Omental fat pad (tissue), 4 donors: ENCODE data around the gene GALNT10. TPM values are rescaled to one million over a fixed set of nuclear protein-coding genes. Genes with fewer than 3 reads are reported as not detected.

Experiments used
- ATAC-seq: fragments of 150-250 bp; one replicate; pipeline ENCODE4 v1.9.1; 2016; ENCODE audit warnings: mild to moderate bottlenecking, moderate library complexity; ENCODE audit not compliant: low FRiP score
- DNase-seq: peaks from one replicate; pipeline ENCODE4 v3.0.0-alpha.2; 2019; ENCODE audit warnings: low spot score
- total RNA-seq, 4 donors: library from RNA; depleted of rRNA; stranded (reverse); fragments of >200 nt; gene quantifications; one replicate each; pipeline ENCODE4 v1.1.0, GENCODE V29; 2016
- TF ChIP-seq, protein P1 (sequence below), 3 donors: fragments of 450-650 bp; IDR thresholded peaks; one replicate each; pipeline ENCODE4 v1.5.1; 2016 to 2017; ENCODE audit warnings: antibody characterized with exemption in 3 of 3, mild to moderate bottlenecking in 3 of 3, moderate library complexity in 2 of 3

GALNT10 gene
- total RNA-seq, 4 donors from 2014 or later: 21.3 to 49.7 (median 27.2) TPM

GRCh38 chr5:154221371-154221896 is 30.9 kb downstream of the GALNT10 start:
- TF ChIP-seq, protein P1, sequence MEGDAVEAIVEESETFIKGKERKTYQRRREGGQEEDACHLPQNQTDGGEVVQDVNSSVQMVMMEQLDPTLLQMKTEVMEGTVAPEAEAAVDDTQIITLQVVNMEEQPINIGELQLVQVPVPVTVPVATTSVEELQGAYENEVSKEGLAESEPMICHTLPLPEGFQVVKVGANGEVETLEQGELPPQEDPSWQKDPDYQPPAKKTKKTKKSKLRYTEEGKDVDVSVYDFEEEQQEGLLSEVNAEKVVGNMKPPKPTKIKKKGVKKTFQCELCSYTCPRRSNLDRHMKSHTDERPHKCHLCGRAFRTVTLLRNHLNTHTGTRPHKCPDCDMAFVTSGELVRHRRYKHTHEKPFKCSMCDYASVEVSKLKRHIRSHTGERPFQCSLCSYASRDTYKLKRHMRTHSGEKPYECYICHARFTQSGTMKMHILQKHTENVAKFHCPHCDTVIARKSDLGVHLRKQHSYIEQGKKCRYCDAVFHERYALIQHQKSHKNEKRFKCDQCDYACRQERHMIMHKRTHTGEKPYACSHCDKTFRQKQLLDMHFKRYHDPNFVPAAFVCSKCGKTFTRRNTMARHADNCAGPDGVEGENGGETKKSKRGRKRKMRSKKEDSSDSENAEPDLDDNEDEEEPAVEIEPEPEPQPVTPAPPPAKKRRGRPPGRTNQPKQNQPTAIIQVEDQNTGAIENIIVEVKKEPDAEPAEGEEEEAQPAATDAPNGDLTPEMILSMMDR (IDR thresholded peaks at IDR 0.05): no peak
- DNase-seq (no peak), ATAC-seq (no peak)

GRCh38 chr5:154222414-154222813 is 31.9 kb downstream of the GALNT10 start:
- ATAC-seq (no peak), DNase-seq (no peak)
- TF ChIP-seq, protein P1 (IDR thresholded peaks at IDR 0.05): no peak

DNA sequence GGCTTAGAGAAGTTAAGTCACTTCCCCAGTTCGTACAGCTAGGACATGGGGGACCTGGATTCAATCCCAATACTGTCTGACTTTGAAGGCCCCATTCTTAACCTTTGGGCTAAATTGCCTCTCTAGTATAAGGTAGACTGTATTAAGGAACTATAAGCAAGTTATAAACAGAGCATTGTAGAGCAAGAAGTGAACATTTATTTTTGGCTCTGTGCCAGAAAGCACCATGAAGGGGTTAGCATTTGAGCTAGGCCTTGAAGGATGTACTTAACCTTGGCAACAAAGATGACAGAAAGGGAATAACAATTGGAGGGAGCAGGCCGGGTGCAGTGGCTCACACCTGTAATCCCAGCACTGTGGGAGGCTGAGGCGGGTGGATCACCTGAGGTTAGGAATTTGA is 32.8 kb downstream of the GALNT10 start:
- DNase-seq (no peak), ATAC-seq (no peak)
- TF ChIP-seq, protein P1 (IDR thresholded peaks at IDR 0.05): no peak

GRCh38 chr5:154227090-154227489 is 36.6 kb downstream of the GALNT10 start:
- no peak for DNase-seq
- TF ChIP-seq, protein P1 (IDR thresholded peaks at IDR 0.05): no peak
- no peak for ATAC-seq

GRCh38 chr5:154228696-154229095 is 38.2 kb downstream of the GALNT10 start:
- no peak for ATAC-seq
- TF ChIP-seq, protein P1 (IDR thresholded peaks at IDR 0.05): no peak
- no peak for DNase-seq

DNA sequence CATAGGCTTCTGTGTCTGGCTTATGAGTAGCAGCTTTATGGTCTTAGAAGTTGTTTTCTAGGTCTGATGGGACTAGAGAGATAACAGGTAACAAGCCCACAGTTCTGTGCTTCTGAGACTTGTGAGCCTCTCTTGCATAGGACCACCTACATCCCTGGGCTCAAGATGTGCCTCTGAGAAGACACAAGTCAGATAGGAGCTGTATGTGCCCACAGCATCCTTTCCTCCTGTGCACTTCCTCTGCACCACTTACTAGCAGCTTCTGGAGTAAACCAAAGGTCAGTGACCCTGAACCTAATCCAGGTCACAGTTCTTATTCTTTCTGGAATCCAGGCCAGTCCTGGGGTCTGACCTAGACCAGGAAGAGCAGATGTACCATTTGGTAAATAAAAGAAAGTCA is 40.0 kb downstream of the GALNT10 start:
- no peak for ATAC-seq
- no peak for DNase-seq

GRCh38 chr5:154234551-154234950 is 44.0 kb downstream of the GALNT10 start:
- TF ChIP-seq, protein P1 (IDR thresholded peaks at IDR 0.05): no peak
- DNase-seq (no peak), ATAC-seq (no peak)

More for the DNA sequence above, 40.0 kb downstream of the GALNT10 start:
- TF ChIP-seq, protein P1 (IDR thresholded peaks at IDR 0.05): no peak
